Tibial nerve (tissue), 4 donors: ENCODE measurements around the gene CLIC6. TPM values are rescaled to one million over a fixed set of nuclear protein-coding genes. Genes with fewer than 3 reads are reported as not detected.

Experiments
- DNase-seq, 2 donors: peaks; one replicate each; pipeline ENCODE4 v3.0.0-alpha.2; 2019; ENCODE audit warnings: low spot score in 2 of 2
- H3K27ac ChIP-seq, 4 donors: fragments of 200-600 bp; sonication (generic) in 3 of 4; one replicate each; pipeline ENCODE4 v1.5.1; 2017 to 2019; ENCODE audit warnings: mild to moderate bottlenecking in 1 of 4
- H3K27me3 ChIP-seq, 2 donors: fragments of 200-600 bp; sonication (generic) in 1 of 2; one replicate each; pipeline versions ENCODE4 v1.5.1 to v1.6.0; 2017 to 2019
- H3K36me3 ChIP-seq, 3 donors: fragments of 200-600 bp; sonication (generic); one replicate each; pipeline ENCODE4 v1.5.1; 2018 to 2019
- H3K4me1 ChIP-seq, 4 donors: fragments of 200-600 bp; sonication (generic) in 3 of 4; one replicate each; pipeline ENCODE4 v1.5.1; 2017 to 2019
- H3K4me3 ChIP-seq, 4 donors: fragments of 200-600 bp; sonication (generic) in 3 of 4; one replicate each; pipeline ENCODE4 v1.5.1; 2017 to 2019; ENCODE audit warnings: mild to moderate bottlenecking in 1 of 4, moderate library complexity in 1 of 4
- H3K9me3 ChIP-seq, 4 donors: fragments of 200-600 bp; sonication (generic) in 3 of 4; one replicate each; pipeline ENCODE4 v1.5.1; 2017 to 2019
- CTCF ChIP-seq, 5 experiments: fragments of 200-600 bp in 3 of 5; fragments of 450-650 bp in 2 of 5; sonication (generic) in 3 of 5; IDR thresholded peaks; one replicate each; pipeline ENCODE4 v1.5.1; 2016 to 2019; ENCODE audit warnings: antibody characterized with exemption in 5 of 5, mild to moderate bottlenecking in 3 of 5, moderate library complexity in 2 of 5
- EP300 ChIP-seq, 2 donors: sonication (generic); formaldehyde crosslinking; IDR thresholded peaks; one replicate each; pipeline ENCODE4 v1.6.1; 2017; ENCODE audit warnings: antibody characterized with exemption in 2 of 2, mild to moderate bottlenecking in 1 of 2
- POLR2A ChIP-seq, 2 donors: fragments of 450-650 bp; IDR thresholded peaks; one replicate each; pipeline ENCODE4 v1.6.1; 2017; ENCODE audit warnings: antibody characterized with exemption in 2 of 2, mild to moderate bottlenecking in 2 of 2, moderate library complexity in 2 of 2
- WGBS, 2 donors: methylation state at CpG; one replicate each; pipeline ENCODE4 v1.1.5; 2018; 5-methylcytosine and 5-hydroxymethylcytosine counted together
- total RNA-seq, 4 donors: library from RNA; depleted of rRNA; stranded (reverse); fragments of >200 nt; gene quantifications; one replicate each; pipeline ENCODE4 v1.1.0, GENCODE V29; 2016

CLIC6 gene
- total RNA-seq, 4 donors from 2014 or later: 3.3 to 11.6 (median 7.0) TPM

DNA sequence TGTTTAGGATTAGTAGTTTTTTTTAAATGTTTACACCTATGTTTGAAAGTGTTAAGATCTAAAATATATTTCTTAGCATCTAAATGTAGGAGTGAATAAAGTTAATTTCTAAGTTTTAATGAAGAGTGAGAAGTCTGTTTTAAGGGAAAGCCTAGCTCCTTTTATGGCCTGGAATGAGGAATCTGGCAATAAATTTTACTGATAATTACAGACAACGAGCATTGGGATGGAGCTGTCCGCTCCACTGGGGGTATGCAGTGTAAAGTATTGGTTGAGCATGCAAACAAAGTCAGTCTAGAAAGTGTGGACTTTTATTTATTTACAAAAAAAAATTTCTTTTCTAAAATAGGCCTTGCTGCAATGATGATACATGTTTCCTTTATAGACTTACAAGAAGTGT is 19.0 kb downstream of the CLIC6 start:
- Histone ChIP-seq H3K27ac (peak overlapping the region in 1 of 4 donors; percentile 56), H3K4me1 (peaks cover 0 to 15% (median 0%) of the 10 kb centered on the region in 4 donors), H3K27me3 (no peaks in the 10 kb centered on the region), H3K9me3 (no peaks in the 10 kb centered on the region), H3K36me3 (no peaks in the 10 kb centered on the region), H3K4me3 (no peak overlapping the region)
- TF ChIP-seq CTCF (IDR thresholded peaks at IDR 0.05) (no peak), POLR2A (IDR thresholded peaks at IDR 0.05) (no peak), EP300 (IDR thresholded peaks at IDR 0.05) (no peak)
- DNase-seq: no peak
- 73 to 74% methylated on average over 2 of the region's 2 CpGs for WGBS, 2 donors

- H3K9me3 ChIP-seq: no peaks in the 10 kb centered on the region
- H3K36me3 ChIP-seq: no peaks in the 10 kb centered on the region
- H3K27me3 ChIP-seq: no peaks in the 10 kb centered on the region
- WGBS, 2 donors: 78 to 84% methylated on average over 16 of the region's 16 CpGs
- no peak overlapping the region for H3K27ac ChIP-seq
- TF ChIP-seq POLR2A (IDR thresholded peaks at IDR 0.05): no peak
- TF ChIP-seq CTCF (IDR thresholded peaks at IDR 0.05): no peak
- TF ChIP-seq EP300 (IDR thresholded peaks at IDR 0.05): no peak
- DNase-seq: no peak
- H3K4me3 ChIP-seq: no peak overlapping the region
- peaks cover 0 to 15% (median 0%) of the 10 kb centered on the region in 4 donors for H3K4me1 ChIP-seq
Measured at GRCh38 chr21:34688145-34688544, 19.4 kb downstream of the CLIC6 start.

DNA sequence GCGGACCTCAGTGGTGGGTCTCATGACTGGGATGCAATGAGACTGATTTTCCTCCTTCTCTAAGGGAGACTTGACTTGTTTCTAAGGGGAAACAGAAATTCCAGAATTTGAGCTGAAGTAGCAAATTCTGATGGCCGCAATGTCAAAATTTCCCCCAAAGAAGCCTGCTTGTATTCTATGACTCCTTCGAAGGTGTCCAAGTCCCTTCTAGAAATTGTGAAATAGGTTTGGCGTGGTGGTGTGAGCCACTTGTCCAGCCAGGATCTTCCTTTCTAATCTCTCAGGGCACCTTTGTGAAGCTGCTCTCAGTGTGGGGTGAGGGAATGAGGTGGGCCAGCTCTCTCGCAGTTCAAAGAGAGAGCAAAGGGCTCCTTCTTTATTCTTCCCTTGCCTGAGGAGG is 19.9 kb downstream of the CLIC6 start:
- DNase-seq: no peak
- Histone ChIP-seq H3K27me3 (no peaks in the 10 kb centered on the region), H3K9me3 (no peaks in the 10 kb centered on the region), H3K4me1 (peaks cover 0 to 18% (median 0%) of the 10 kb centered on the region in 4 donors), H3K36me3 (no peaks in the 10 kb centered on the region), H3K27ac (no peak overlapping the region), H3K4me3 (no peak overlapping the region)
- TF ChIP-seq EP300 (IDR thresholded peaks at IDR 0.05) (no peak), POLR2A (IDR thresholded peaks at IDR 0.05) (no peak), CTCF (IDR thresholded peaks at IDR 0.05) (no peak)
- 93 to 98% methylated on average over 5 of the region's 5 CpGs for WGBS, 2 donors

DNA sequence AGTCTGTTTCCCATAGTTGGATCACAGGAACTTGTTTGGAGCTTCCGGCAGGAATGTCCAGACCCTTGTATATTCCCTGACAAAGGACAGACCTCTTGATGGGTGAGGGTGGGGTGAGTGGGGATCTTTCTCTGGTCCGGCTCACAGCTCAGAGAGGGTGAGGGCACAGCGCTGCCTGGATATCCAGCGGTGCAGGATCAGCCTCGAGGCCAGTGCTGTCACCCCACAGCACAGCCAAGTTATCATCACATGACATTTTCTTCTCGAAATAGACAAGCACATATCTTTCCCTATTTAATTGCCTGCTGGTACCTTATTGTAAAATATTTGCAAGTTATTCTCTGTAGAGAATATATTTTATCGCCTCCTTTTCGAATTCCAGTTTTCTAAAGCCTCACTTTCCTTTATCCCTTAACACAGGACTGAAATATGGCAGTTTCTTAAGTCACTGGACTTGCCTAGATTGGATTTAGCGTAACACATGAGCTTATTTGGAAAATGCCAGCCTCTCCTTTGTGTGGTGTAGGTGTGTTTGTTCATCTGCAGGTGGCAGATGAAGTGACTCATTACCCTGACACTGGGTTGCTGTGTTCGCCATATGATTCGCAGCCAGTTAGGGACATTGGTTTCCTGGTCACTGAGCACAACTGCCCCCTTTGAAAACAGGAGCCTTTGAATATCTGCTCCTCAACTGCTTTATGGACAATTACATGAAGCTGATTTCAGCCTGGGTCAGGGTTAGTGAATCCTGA is 21.4 kb downstream of the CLIC6 start:
- TF ChIP-seq CTCF (IDR thresholded peaks at IDR 0.05) (no peak), POLR2A (IDR thresholded peaks at IDR 0.05) (no peak), EP300 (IDR thresholded peaks at IDR 0.05) (no peak)
- Histone ChIP-seq H3K27me3 (no peaks in the 10 kb centered on the region), H3K9me3 (peaks cover 0 to 4% (median 0%) of the 10 kb centered on the region in 4 donors), H3K4me1 (peaks cover 0 to 18% (median 0%) of the 10 kb centered on the region in 4 donors), H3K36me3 (no peaks in the 10 kb centered on the region), H3K27ac (no peak overlapping the region), H3K4me3 (no peak overlapping the region)
- DNase-seq: no peak
- 82 to 86% methylated on average over 11 of the region's 11 CpGs for WGBS, 2 donors

DNA sequence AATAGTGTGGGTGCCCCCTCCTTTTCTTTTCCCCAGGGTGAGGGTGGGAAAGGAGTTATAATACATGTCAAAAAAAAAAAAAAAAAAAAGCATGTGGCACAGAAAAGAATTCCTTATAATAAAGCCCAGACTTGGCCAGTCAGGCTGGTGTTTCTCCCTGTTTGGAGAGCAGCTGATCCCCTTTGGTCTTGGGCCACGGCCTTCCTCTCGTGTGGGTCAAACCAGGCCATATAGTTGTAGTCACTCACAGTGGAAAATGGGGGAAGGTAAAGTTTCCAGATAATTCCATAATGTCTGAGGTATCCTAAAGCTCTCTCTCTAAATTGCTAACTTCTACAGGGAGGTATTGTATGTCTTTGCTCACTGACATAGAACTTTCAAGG is 22.0 kb downstream of the CLIC6 start:
- H3K4me1 ChIP-seq: peaks cover 0 to 18% (median 0%) of the 10 kb centered on the region in 4 donors
- H3K4me3 ChIP-seq: no peak overlapping the region
- H3K27me3 ChIP-seq: no peaks in the 10 kb centered on the region
- DNase-seq: no peak
- TF ChIP-seq CTCF (IDR thresholded peaks at IDR 0.05) (no peak), POLR2A (IDR thresholded peaks at IDR 0.05) (no peak), EP300 (IDR thresholded peaks at IDR 0.05) (no peak)
- WGBS, 2 donors: 50 to 51% methylated on average over 2 of the region's 2 CpGs
- H3K27ac ChIP-seq: no peak overlapping the region
- no peaks in the 10 kb centered on the region for H3K36me3 ChIP-seq
- H3K9me3 ChIP-seq: peaks cover 0 to 4% (median 0%) of the 10 kb centered on the region in 4 donors
